GM19463 (cell line): ENCODE results near the gene MAML3.

ENCODE experiments used
- ATAC-seq: cut with Tn5 transposase; IDR thresholded peaks from one replicate; pipeline ENCODE4 v1.9.1; 2021; ENCODE audit warnings: mild to moderate bottlenecking, moderate library complexity; ENCODE audit not compliant: unreplicated experiment

MAML3 gene

DNA sequence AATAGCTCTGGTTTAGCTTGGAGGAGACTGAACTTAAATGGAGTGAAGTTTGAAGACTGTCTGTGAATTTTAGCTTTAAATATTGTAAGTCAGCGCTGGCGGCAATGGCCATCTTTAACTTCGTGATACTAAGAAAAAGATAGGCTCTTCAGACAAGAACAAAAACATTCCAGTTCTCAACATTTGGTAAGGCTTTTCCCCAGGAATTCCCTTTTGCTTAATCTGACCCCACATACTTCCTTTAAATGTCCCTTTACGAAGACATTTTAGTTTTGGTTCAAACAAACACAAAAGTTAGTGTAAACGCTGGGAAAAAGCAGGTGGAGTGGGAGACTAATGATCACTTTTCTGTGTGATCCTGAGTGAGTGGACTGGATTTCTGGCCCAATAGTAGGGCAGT, 106.2 kb downstream of the MAML3 start:
- ATAC-seq, result no peak

DNA sequence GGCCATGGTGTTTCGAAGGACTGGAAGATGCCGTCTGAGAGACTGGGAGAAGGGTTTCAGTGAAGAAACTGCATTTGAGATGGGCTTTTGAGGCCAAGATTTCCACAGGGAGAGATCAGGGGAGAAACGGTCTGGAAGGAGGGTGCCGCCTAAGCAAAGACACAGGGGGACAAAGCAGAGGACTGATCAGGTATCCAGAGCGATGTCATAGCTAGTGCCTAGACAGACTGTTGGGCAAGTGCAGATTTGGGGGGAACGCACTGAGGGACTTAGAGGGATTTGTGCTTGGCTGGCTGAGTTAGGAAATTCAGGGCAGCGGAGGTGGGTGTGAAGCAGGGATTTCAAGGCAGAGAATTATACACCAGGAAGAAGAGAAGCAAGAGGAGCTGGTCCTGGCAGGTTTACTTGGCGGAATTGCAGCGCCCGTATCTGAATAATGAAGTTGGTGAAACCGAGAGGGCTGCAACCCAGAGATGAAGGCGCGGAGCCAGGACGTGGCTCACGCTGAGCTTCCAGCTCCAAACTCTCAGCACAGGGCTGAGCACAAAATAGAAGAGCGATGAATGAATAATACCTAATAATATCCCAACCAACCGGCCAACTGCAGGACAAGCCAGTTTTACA, 106.9 kb downstream of the MAML3 start:
- no peak for ATAC-seq

DNA sequence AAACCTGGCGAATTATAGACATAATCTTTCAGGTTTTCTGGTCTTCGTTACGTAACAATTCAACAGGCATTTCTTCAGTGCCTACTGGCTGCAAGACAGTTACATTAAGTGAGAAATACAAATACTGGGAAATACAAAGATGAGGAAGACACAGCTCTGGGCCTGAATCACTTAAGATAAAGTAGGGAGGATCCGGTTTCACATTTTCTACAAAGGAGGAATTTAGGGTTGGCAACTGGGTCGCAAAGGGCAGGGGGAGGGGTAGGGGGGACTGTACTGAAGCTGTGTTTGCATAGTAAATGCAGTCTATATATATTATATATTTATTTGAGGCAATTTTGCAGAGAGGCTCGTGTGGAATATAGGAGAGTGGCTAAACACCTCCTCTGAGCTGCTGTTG, 107.4 kb downstream of the MAML3 start:
- no peak for ATAC-seq

DNA sequence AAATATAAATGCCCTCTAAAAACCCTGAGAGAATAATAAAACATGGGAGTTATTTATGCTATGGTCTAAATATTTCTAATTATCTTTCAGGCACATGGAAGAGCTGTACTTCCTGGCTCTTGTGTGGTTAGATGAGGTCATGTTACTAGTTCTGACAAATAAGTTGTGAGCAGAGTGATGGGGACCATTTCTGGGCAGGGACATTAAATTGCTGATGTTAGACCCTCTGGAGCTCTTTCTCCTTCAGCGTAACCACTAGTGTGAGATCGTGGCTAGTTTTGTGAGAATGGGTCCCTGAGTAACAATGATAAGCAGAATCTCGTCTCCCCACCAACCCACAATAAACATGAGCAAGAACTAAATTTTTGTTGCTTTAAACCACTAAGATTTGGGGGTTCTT, 108.0 kb downstream of the MAML3 start:
- ATAC-seq, result no peak

DNA sequence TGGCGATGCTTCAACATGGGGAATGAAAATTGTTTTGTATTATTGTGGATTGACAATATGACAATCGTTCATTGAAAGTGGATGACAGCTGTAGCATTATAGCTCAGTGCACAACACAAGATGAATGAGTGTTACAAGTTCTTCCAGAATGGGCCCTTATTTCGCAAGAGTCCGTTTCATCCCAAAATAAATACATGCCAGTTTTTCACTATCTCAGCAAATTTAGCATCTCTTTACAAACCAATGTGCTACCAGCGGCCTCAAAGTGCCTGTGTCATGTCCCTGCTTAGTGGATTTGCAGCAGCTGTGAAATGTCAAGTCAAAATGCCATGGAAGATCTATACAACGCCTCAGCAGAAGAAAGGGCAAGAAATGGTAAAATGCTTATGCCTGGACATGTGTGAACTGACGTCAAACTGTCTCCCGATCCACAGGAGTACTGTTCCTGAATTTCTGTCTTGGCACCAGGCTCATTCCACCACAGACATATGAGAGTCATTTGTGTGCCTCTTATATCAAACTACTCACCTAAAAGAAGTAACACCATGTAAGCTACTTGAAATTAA, 109.6 kb downstream of the MAML3 start:
- no peak for ATAC-seq

DNA sequence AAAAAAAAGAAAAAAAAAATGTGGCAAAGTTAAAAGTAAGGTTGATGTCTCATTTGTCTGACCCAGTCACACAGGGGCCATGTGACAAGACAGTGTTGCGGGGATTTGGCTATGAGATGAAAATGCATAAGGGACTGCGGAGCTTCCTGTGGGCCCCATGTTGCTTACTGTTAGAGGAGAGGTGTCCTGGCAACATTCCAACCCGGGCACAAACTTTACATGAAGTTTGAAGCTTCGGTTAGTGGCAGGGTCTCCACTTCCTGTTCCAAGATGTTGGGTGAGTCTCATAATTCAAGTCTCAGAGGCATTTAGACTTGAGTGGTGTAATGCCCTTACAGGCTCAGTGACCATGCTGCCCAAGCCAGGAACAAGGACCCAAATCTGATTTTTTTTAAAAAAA, 111.3 kb downstream of the MAML3 start:
- ATAC-seq, result no peak

DNA sequence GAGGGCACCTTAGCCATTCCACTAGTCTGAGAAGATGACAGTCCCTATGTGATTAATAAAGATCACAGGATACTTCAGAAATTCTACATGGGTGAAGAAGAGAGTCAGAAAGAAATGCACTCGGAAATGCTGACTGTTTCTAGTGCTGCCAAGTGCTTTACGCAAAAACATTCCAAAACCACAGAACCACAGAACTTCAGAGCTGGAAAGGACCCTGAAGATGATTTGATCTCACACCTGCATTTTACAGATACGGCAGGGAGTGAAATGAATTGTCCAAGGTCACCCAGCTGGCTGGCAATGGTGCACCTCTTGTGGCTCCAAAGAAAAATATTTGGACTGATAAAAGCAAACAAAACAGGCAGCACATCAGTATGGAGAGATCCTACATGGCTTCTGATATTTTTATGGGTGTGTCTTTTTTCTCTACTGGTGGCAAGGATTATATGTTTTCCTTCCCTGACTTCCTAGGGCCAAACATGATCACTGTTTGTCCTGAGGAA, 115.9 kb downstream of the MAML3 start:
- no peak for ATAC-seq

DNA sequence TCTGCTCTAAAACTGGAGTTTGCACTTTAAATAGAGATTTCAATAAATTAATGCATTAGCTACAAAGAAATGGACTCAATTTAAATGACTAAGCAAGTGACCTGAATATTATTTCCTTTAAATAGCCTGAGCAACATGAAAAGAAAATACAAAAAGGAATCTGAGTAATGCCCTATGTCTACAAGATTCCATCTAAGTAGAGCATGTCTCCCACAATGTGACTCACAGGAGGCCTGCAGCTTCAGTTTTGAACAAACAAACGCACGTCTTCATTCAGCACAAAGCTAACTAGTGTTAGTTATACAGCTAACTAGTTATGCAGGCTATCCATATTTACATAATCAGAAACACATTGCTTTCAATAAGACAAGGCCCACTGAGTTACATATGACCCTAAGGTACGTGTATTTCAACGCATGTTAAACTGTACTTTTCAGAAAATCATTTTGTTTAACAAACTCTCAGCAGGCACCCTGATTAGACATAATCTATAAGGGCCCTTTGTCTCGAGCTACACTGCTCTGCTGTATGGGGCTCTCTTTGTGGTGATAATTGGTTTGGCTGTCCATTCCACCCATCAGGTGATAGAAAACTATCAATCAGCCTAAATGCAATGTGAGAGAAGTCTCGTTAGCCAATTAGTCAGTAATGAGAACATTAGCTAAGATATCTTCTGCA, 116.5 kb downstream of the MAML3 start:
- ATAC-seq, result no peak

DNA sequence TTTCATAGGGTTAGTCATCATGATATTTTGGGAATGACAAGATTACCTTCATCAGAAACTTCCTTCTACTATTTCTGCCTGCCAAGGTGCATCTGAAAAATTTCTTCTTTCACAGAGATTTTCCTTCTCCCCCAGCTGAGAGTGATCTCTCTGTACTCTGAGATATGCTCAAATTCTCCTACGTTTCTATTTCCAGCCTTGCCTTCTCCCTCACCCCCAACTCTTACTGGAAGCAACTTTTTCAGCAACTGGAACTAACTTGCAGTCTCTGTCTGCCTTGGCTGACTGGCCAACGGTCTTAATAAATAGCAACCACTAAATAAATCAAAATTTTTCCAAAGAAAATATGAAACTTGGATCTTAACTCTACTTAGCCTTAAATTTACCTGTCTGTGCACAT, 122.3 kb downstream of the MAML3 start:
- no peak for ATAC-seq

DNA sequence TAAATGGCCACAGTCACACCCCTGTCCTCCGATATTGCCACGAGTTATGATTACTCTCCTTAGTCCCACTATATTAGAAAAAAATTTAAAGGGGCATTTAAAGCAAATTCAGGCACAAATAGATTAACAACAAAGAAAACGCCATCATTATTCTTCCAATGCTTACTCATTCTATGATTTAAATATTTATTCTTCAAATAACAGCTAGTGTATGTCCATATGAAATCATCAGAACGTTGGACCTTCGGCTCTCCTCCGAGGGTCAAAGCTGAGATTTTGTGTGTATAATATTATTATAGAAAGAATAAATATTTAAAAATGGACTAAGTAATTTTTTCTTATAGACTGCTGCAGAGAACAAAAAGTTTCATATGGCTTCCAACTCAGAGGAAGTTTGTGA, 122.9 kb downstream of the MAML3 start:
- no peak for ATAC-seq

DNA sequence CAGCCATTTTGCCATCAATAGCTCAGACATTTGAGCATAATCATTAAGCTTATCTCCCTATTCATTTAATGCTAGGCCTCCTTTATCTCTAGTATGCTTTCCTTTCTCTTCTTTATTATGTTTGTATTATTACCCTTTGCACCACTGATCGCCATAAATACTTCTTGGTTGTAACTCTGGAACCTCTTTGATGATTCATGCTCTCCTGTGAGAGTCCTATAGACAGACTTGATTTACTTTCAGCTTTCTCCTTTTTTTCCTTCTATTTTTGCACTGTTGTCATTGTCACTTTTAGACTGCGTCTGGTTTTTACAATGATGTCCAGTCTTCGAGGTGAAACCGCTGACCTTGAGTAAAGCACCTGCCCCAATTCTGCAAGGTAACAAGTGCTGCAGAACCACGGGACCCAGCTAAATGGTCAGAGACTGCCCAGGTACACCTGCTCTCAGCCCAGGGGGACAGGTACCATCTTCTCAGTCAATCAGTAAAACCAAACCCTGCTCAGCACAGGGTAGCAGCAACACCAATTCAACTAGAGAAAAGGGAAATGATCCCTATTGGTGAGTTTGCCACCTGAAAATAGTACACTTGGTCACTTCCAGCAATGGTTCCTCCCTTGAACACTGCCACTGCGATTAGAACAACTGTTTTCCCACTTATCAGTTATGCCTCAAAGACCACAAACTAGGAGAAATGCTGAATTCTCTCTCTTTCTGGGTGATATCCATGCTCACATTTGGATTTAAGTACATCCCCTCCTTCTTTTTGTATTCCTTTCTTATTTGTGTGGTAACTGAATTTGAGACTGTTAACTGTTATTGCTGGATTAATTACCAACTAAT, 125.1 kb downstream of the MAML3 start:
- no peak for ATAC-seq

DNA sequence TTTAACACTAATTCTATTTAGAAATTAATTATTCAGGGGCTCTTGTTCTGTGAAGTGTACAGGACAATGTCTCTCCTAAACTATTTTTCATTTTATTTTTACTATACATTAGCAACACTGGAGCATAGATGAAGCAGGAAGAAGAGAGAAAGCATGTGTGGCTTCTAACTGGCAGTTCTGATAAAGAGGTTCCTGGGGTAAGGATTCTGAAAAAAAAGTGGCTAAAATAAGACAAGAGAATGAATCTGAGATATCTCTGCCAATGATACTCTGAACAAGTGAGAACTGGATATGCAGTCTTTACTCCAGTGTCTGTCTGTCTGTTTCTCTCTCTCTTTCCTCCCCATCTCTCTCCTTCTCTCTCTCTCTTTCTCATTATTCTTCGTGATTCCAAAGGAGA, 125.9 kb downstream of the MAML3 start:
- no peak for ATAC-seq

DNA sequence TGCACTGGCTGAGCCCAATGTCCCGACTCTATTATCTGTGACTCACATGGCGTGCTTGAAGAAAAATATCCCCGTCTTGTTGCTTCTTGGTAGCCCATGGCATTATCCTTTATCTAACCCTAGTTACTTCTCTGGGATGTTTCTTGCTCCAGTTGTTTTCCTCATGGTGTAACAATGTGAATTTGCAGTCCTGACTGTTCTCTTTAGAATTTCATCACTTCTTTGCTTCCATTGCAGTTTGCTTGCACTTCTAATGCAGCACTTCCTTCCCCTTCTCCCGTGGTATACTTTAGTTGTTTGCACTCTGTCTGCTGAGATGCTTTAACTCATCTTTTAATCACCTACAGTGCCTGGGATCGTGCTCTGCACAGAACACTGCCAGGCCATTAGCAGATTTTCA, 126.9 kb downstream of the MAML3 start:
- ATAC-seq, result no peak

DNA sequence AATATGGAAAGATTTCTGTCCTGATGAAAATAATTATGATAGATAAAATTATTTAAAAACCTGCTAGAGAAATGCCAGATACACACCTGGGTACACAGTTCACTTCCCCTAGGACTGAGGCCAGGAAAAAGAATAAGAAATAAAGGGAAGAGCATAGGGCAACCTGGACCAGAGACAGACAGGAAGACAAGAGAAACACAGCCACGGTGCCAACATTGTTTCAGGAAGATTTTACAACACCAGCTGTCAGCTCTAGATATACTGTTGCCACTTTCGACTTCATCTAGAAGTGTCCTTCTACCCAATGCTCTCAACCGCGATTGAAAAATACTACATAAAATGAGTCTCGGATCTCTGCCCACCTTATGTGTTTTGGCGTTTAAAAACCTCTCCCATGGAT, 128.5 kb downstream of the MAML3 start:
- no peak for ATAC-seq

DNA sequence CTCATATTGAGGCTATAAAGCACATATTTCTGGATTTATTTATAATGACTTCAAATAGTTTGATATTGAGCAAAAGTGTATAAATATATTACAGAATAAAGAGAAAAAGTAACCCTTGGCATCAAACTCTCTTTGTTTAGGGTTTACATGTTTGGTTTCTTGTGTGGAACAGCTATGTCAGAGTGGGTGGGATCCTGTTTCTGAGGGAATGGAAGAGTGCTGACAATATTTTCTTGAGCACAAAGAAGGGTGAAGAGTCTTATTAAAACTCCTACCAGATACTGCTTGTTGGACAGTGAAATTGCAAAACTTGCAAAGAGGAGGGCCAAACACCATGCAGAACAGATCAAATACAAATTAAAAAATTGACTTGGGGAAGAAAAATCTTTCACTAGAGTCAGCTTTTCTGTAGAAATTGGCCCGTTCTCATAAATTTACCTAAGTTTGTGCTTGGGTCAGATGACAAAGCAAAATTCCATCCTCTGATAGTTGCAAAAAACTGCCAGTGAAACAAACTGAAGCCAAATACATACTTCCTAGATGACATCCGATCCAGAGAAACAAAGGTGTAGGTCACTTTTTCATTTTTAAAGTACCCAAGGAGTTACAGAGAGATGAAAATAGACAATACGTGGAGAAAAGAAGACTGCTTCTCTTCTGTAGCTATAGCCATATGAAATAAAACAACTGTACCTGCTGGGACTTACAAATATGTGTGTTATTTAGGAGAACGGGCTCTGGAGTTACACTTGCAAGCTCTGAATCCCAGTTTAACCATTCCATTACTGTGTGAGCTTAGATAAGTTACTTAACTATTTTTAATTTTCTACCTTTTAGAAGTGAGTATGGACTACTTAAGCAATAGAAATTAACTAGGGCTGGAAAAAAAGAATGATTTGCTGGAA, 133.3 kb downstream of the MAML3 start:
- ATAC-seq, result no peak

DNA sequence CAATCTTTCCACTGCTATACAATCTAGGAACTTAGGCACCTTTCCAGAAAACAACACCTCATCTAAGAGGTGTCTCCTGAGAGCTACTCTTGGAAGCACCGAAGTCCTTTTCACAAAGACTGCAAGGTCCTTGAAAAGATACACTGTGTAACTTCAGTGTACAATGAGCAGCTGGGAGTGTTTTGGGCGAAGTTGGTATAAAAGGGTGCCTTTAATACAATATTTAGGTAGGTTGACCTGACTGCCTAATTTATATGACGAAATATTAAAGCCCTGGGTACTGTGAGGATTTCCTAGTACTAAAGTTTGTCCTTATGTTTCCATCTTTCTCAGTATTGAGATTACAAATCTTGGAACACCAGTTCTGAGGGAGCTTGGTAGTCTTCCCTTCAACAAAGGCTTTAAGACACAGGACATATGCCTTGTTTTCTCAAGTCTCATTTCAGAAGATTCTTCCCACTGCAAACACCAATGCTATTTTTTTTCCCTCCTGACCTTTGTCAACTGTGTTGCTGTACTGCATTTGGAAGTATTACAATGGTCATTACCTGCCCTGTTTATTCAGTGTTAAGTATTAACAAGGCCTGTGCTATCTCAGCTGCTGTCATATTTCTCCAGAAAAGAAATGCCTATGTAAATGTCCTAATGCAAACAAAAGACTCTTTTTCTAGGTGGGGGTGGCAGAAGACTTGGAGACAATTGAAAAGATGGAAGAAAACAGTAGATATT, 134.2 kb downstream of the MAML3 start:
- no peak for ATAC-seq

DNA sequence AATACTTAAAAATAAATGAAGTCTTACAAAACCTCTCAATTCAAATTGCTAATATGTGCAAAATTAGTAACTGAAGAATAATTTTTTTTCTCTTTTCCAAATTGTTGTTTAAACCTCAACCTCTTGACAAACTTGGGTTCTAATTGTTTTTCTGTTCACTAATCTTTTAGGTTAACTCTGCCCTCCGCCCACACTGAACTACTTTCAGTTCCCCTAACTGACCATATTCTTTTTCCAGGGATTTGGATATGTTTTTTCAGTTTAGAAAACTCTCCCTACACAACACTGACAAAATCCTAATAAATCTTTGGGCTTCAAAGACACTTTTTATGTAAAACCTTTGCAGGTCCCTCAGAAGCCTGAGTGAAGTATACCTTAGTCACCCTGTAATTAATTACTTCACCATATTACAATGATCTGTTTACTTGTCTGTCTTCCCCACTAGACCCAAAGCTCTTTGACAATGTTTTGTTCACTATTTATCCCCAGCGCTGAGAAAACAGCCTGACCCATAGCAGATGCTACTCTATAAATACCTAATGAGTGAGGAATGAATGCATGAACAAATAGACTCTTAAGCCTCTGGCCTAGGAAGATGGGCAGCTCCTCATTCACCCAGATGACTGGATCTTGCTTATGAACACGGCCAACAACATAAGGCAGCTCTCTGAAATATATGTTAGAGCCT, 134.9 kb downstream of the MAML3 start:
- no peak for ATAC-seq

DNA sequence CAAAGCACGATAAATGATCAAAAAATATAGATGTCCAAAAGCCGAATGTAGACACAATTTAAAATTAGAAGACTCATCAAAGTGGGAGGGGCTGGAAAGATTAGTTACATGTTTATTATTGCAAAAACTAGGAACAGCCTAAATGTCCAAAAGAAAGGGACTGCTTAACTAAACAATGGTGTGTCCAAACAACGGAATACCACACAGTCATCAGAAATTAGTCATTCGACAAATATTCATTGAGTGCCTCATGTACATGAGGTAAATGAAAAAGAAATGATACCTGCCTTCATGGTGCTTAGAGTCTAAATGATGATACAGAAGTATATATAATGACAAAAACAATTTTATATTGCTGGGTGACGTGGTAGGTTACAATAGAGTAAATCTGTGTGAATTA, 139.7 kb downstream of the MAML3 start:
- ATAC-seq, result no peak
